Effector memory CD8-positive, alpha-beta T cell (primary cell): Measurements from ENCODE around the gene BATF.
A peak's percentile ranks its signal among the peaks of the same experiment; 100 is the strongest.

Experiments
- ATAC-seq: fragments of 150-1000 bp; cut with Tn5 transposase; replicated peaks from 2 replicates; pipeline ENCODE4 v1.10.0; 2021; ENCODE audit warnings: mild to moderate bottlenecking, moderate library complexity
- DNase-seq, 3 experiments: peaks; one replicate each; pipeline ENCODE4 v3.0.0; 2021
- H3K27ac Mint-ChIP-seq, 2 donors: one replicate each; pipeline ENCODE4 v1.8.0; 2022; ENCODE audit warnings: mild to moderate bottlenecking in 2 of 2, mixed read lengths in 2 of 2, moderate library complexity in 2 of 2
- H3K27me3 Mint-ChIP-seq, 2 donors: one replicate each; pipeline ENCODE4 v1.8.0; 2022; ENCODE audit warnings: mixed read lengths in 2 of 2
- H3K36me3 Mint-ChIP-seq: one replicate; pipeline ENCODE4 v1.8.0; 2022; ENCODE audit warnings: mild to moderate bottlenecking, moderate library complexity, mixed read lengths; ENCODE audit not compliant: insufficient read depth
- H3K4me1 Mint-ChIP-seq, 2 donors: one replicate each; pipeline ENCODE4 v1.8.0; 2022; ENCODE audit warnings: low read depth in 2 of 2, mixed read lengths in 2 of 2
- H3K4me3 Mint-ChIP-seq, 2 donors: one replicate each; pipeline ENCODE4 v1.8.0; 2022; ENCODE audit warnings: mild to moderate bottlenecking in 2 of 2, mixed read lengths in 2 of 2, moderate library complexity in 2 of 2
- H3K9me3 Mint-ChIP-seq, 2 donors: one replicate each; pipeline ENCODE4 v1.8.0; 2022; ENCODE audit warnings: mixed read lengths in 2 of 2

Gene BATF

GRCh38 chr14:75579338-75579864 is 57.1 kb downstream of the BATF start:
- H3K4me1 Mint-ChIP-seq = peaks cover 16 to 20% of the 10 kb centered on the region in 2 donors
- no peaks in the 10 kb centered on the region for H3K9me3 Mint-ChIP-seq
- H3K4me3 Mint-ChIP-seq = peak overlapping the region; percentile 87 to 92
- no peaks in the 10 kb centered on the region for H3K36me3 Mint-ChIP-seq
- H3K27me3 Mint-ChIP-seq = no peaks in the 10 kb centered on the region
- ATAC-seq (no peak), DNase-seq (no peak)
- H3K27ac Mint-ChIP-seq = no peak overlapping the region

- H3K27ac Mint-ChIP-seq = no peak overlapping the region
- peaks cover 16 to 20% of the 10 kb centered on the region in 2 donors for H3K4me1 Mint-ChIP-seq
- DNase-seq = no peak
- H3K36me3 Mint-ChIP-seq = no peaks in the 10 kb centered on the region
- no peaks in the 10 kb centered on the region for H3K9me3 Mint-ChIP-seq
- no peaks in the 10 kb centered on the region for H3K27me3 Mint-ChIP-seq
- no peak for ATAC-seq
- H3K4me3 Mint-ChIP-seq = peak overlapping the region; percentile 87 to 92
Observed at GRCh38 chr14:75579882-75580281, 57.6 kb downstream of the BATF start.

- H3K4me3 Mint-ChIP-seq = no peak overlapping the region
- ATAC-seq = no peak
- no peaks in the 10 kb centered on the region for H3K9me3 Mint-ChIP-seq
Observed at GRCh38 chr14:75587388-75587787, 65.1 kb downstream of the BATF start.

DNA sequence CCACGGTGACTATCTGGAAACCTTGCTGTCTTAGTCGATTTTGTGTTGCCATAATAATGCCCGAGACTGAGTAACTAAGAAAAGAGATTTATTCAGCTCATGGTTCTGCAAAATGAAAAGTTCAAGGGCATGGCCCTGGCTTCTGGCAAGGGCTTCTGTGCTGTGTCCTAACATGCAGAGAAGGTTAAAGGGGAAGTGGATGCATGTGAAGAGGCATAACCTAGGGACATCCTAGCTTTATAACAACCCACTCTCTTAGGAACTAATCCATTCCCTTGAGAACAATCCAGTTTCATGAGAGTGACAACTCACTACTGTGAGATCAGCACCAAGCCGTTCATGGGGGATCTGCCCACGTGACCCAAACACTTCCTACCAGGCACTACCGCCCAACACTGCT is 67.7 kb downstream of the BATF start:
- Mint-ChIP-seq H3K4me3 (no peak overlapping the region), H3K27ac (no peak overlapping the region), H3K36me3 (no peaks in the 10 kb centered on the region), H3K9me3 (no peaks in the 10 kb centered on the region), H3K4me1 (no peaks in the 10 kb centered on the region), H3K27me3 (no peaks in the 10 kb centered on the region)
- DNase-seq = no peak
- no peak for ATAC-seq

More at GRCh38 chr14:75587388-75587787, 65.1 kb downstream of the BATF start:
- Mint-ChIP-seq H3K36me3 (no peaks in the 10 kb centered on the region), H3K27ac (no peak overlapping the region), H3K4me1 (no peaks in the 10 kb centered on the region), H3K27me3 (no peaks in the 10 kb centered on the region)
- DNase-seq = no peak

DNA sequence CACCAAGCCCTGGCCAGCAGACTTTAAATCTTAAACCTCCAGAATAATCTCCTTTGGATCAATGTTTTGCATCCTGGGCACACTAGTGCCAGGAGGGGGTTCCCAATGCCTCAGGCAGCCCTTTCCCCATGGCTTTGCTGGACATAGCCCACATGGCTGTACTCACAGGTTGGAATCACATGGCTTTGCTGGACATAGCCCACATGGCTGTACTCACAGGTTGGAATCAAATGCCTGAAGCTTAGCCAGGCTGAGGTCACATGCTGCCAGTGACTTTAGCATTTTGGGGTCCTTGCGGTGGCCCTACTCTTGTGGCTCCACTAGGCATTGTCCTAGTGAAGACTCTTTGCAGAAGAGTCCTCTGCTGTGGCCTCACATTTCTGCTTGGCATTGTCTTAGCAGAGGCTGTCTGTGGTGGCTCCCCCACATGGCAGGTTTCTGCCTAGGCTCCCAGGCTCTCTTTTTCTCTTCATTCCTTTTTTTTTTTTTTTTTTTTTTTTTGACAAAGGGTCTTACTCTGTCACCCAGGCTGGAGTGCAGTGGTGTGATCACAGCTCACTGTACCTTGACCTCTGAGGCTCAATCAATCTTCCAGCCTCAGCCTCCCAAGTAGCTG is 69.2 kb downstream of the BATF start:
- Mint-ChIP-seq H3K36me3 (no peaks in the 10 kb centered on the region), H3K27ac (no peak overlapping the region), H3K4me3 (no peak overlapping the region), H3K9me3 (no peaks in the 10 kb centered on the region), H3K4me1 (no peaks in the 10 kb centered on the region), H3K27me3 (no peaks in the 10 kb centered on the region)
- ATAC-seq (no peak), DNase-seq (no peak)

DNA sequence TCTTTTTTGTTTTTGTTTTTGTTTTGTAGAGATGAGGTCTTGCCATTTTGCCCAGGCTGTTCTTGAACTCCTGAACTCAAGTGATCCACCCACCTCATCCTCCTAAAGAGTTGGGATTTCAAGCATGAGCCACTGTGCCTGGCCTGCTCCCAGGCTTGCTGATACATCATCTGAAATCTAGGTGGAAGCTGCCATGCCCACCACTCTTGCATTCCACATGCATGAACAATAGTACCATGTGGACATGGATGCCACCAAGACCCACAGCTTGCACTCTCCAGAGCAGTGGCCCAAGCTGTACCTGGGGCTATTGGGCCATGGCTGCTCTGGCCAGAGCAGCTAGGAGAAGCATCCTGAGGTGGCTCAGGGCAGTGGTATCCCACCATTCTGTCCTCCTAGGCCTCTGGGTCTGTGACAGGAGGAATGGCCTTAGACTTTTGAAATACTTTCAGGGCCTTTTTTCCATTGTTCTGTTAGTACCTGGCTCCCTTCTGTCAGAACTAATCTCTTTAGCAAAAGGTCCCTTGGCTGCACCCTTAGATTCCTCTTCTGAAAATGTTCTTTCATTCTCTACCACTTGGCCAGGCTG is 69.8 kb downstream of the BATF start:
- Mint-ChIP-seq H3K4me3 (no peak overlapping the region), H3K36me3 (no peaks in the 10 kb centered on the region), H3K9me3 (no peaks in the 10 kb centered on the region), H3K4me1 (no peaks in the 10 kb centered on the region), H3K27me3 (no peaks in the 10 kb centered on the region), H3K27ac (no peak overlapping the region)
- DNase-seq (no peak), ATAC-seq (no peak)

GRCh38 chr14:75595226-75595625 is 73.0 kb downstream of the BATF start:
- no peak overlapping the region for H3K4me3 Mint-ChIP-seq
- H3K4me1 Mint-ChIP-seq = no peaks in the 10 kb centered on the region
- no peak overlapping the region for H3K27ac Mint-ChIP-seq
- H3K27me3 Mint-ChIP-seq = no peaks in the 10 kb centered on the region
- ATAC-seq (no peak), DNase-seq (no peak)
- H3K9me3 Mint-ChIP-seq = no peaks in the 10 kb centered on the region
- H3K36me3 Mint-ChIP-seq = no peaks in the 10 kb centered on the region
